HEK293T (cell line): ENCODE data around the gene MED12.

Experiments
- CTCF ChIA-PET: fragments of 350-600 bp; formaldehyde crosslinking; extraction: SDS; loops from one replicate; lab custom pipeline; 2021; ENCODE audit warnings: antibody characterized with exemption, inconsistent platforms; lab: Yijun Ruan, JAX
- POLR2A ChIA-PET: fragments of 350-600 bp; formaldehyde crosslinking; extraction: SDS; loops from one replicate; lab custom pipeline; 2020; ENCODE audit warnings: antibody characterized with exemption, inconsistent platforms; lab: Yijun Ruan, JAX
- DNase-seq: peaks from one replicate; pipeline ENCODE4 v3.0.0; 2012; ENCODE audit warnings: mixed read lengths; ENCODE audit errors: extremely low spot score
- ARNT ChIP-seq: fragments of 450-650 bp; IDR thresholded peaks from 2 replicates; pipeline ENCODE4 v1.6.1; 2017; ENCODE audit warnings: mild to moderate bottlenecking
- BHLHE40 ChIP-seq: fragments of 450-650 bp; IDR thresholded peaks from 2 replicates; pipeline ENCODE4 v1.6.1; 2016; ENCODE audit warnings: mild to moderate bottlenecking, moderate library complexity, borderline replicate concordance
- CTBP1 ChIP-seq: fragments of 450-650 bp; IDR thresholded peaks from 2 replicates; pipeline ENCODE4 v1.6.1; 2016; ENCODE audit warnings: borderline replicate concordance
- ELF4 ChIP-seq: fragments of 450-650 bp; IDR thresholded peaks from 2 replicates; pipeline ENCODE4 v1.6.1; 2017; ENCODE audit warnings: antibody characterized with exemption
- FOXA1 ChIP-seq: fragments of 450-650 bp; IDR thresholded peaks from 2 replicates; pipeline ENCODE4 v1.6.1; 2016; ENCODE audit warnings: mild to moderate bottlenecking
- FOXK2 ChIP-seq: fragments of 450-650 bp; IDR thresholded peaks from 2 replicates; pipeline ENCODE4 v1.6.1; 2016; ENCODE audit warnings: mild to moderate bottlenecking
- FOXM1 ChIP-seq: fragments of 450-650 bp; IDR thresholded peaks from 2 replicates; pipeline ENCODE4 v1.6.1; 2017; ENCODE audit warnings: mild to moderate bottlenecking, borderline replicate concordance
- HDGF ChIP-seq: fragments of 450-650 bp; IDR thresholded peaks from 2 replicates; pipeline ENCODE4 v1.6.1; 2017; ENCODE audit warnings: antibody characterized with exemption, borderline replicate concordance
- L3MBTL2 ChIP-seq: fragments of 450-650 bp; conservative IDR thresholded peaks from 2 replicates; pipeline ENCODE4 v1.6.1; 2016; ENCODE audit warnings: mild to moderate bottlenecking
- LEF1 ChIP-seq: fragments of 450-650 bp; IDR thresholded peaks from 2 replicates; pipeline ENCODE4 v1.6.1; 2017; ENCODE audit warnings: mild to moderate bottlenecking, borderline replicate concordance
- NFRKB ChIP-seq: fragments of 450-650 bp; IDR thresholded peaks from 2 replicates; pipeline ENCODE4 v1.6.1; 2016; ENCODE audit warnings: mild to moderate bottlenecking, moderate library complexity
- SP1 ChIP-seq: fragments of 450-650 bp; IDR thresholded peaks from 2 replicates; pipeline ENCODE4 v1.6.1; 2017
- SUZ12 ChIP-seq: fragments of 450-650 bp; IDR thresholded peaks from 2 replicates; pipeline ENCODE4 v1.6.1; 2016; ENCODE audit warnings: mild to moderate bottlenecking
- TARDBP ChIP-seq: fragments of 450-650 bp; IDR thresholded peaks from 2 replicates; pipeline ENCODE4 v1.6.1; 2016
- ZNF384 ChIP-seq: fragments of 450-650 bp; IDR thresholded peaks from 2 replicates; pipeline ENCODE4 v1.6.1; 2016
- TF ChIP-seq, protein P1 (sequence below): fragments of 450-650 bp; IDR thresholded peaks from 2 replicates; pipeline ENCODE4 v1.6.1; 2016

MED12 gene

DNA sequence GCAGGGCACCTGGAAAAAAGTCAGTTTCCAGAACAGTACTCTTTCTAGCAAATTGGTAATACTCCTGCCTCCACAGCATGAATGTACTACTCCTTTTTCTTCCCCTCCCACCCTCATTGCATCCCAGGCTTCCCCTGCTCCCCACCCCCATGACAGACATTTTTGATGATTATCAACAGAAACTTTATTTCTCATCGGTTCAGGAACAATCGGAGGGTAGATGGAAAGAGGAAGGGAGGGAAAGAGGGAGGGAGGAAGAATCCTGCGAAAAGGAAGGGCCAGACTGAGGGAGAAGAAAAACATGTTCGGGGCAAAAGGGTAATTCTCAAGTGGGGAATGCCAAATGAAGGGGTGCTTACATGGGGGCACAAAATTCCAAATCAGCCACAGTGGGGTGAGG, 11.2 kb upstream of the MED12 start:
- no peak for TF ChIP-seq ELF4
- TF ChIP-seq FOXM1 = no peak
- TF ChIP-seq L3MBTL2 = no peak
- no peak for TF ChIP-seq NFRKB
- no peak for TF ChIP-seq CTBP1
- POLR2A ChIA-PET = no interaction called here
- CTCF ChIA-PET = no interaction called here
- no peak for DNase-seq

DNA sequence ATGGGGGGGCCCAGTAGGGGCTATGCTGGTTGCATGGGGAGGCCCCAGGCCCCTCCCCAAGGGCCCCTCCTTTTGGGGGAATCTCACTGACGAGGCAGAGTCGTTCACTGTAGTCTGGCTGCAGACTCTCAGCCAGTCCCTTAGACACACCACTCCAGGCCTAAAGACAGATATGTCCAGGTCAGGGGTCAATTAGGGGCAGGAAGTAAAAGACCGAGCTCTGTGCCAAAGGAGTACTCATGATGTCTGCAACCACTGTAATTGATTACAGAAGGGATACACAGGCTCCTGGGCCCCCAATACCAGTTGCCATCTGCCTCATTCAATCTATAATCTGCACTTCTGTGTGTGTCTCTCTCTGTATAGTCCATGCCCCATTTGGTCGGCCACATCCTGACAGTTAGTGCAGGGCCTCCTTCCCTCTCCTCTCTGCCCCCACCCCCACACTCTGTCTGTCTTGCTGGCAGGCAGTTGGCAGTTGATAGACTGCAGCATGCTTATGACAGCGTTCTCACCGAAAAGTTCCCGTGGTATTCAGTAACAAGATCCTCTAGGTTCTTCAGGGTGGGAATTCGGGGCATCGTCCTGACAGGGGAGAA, 10.5 kb upstream of the MED12 start:
- ChIA-PET CTCF (no interaction called here), POLR2A (interaction anchor here (1.5 kb wide), 1 partner anchor 11 kb away, joined by 4 read pairs; the partner anchor contains the start of gene MED12)
- TF ChIP-seq FOXA1 (no peak), HDGF (no peak), ARNT (no peak), ELF4 (no peak), NFRKB (no peak), SUZ12 (no peak), SP1 (no peak), TARDBP (no peak), BHLHE40 (no peak), ZNF384 (no peak)
- TF ChIP-seq, protein P1, sequence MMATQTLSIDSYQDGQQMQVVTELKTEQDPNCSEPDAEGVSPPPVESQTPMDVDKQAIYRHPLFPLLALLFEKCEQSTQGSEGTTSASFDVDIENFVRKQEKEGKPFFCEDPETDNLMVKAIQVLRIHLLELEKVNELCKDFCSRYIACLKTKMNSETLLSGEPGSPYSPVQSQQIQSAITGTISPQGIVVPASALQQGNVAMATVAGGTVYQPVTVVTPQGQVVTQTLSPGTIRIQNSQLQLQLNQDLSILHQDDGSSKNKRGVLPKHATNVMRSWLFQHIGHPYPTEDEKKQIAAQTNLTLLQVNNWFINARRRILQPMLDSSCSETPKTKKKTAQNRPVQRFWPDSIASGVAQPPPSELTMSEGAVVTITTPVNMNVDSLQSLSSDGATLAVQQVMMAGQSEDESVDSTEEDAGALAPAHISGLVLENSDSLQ = no peak
- DNase-seq = no peak

DNA sequence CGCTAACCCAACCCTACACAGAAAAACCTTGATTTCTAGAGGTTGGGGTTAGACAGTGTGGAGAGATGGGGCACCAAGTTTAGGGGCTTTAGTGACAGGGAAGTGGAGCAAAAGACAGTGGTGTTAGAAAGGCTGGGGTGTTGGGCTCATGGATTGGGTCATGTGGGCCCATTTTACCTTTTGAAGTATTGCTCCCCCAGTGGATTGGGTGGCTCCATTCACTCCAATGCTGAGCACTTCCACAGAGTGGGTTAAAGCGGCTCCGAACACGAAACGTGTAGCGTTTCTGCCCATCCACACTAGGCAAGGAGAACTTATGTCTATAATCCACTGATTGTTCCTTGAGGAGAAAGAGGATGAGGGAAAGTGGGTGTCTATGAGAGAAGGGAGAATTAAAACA, 9.3 kb upstream of the MED12 start:
- no peak for DNase-seq
- POLR2A ChIA-PET = interaction anchor here (1.5 kb wide), 1 partner anchor 9 kb away, joined by 4 read pairs; the partner anchor contains the start of gene MED12
- CTCF ChIA-PET = no interaction called here
- TF ChIP-seq, protein P1 = no peak
- no peak for TF ChIP-seq NFRKB
- TF ChIP-seq FOXK2 = no peak
- no peak for TF ChIP-seq ZNF384
- no peak for TF ChIP-seq L3MBTL2
- TF ChIP-seq LEF1 = no peak
- no peak for TF ChIP-seq CTBP1
- TF ChIP-seq BHLHE40 = no peak
- TF ChIP-seq SUZ12 = no peak

DNA sequence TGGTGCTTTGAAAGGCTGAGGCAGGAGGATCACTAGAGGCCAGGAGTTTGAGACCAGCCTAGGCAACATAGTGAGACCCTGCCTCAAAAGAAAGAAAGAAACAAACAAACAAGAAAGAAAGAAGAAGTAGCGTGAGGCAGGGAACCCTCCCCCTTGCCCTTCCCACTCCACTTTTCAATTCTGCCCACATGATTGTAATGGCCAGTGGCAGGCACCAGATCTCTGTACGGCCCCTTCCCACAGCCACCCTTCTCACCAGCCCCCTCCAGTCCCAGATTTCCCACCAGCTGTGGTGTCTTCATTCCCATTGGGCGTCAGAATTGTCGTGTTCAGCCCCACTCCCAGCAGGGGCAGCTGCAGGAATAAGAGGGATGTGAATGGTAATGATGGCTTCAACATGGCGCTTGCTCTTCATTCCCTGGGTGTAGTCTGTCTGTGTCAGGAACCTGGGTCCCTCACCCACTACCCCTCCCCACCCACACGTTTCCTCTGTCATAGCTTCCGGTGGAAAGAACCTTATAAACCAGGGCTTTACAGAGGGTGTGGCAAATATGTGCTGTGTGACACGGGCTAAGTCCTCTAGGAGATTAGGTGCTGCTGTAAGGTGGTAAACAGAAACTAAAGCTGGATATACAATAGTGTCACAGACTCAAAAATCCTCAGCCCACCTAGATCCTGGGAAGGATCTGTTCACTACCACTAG, 7.1 kb upstream of the MED12 start, which contains the start of gene IL2RG:
IL2RG (minus strand) TSS at position 437 of the 703 bp plus-strand sequence; CDS start at position 399, 38 bp downstream.
- CTCF ChIA-PET = no interaction called here
- POLR2A ChIA-PET = interaction anchor here (1.2 kb wide), 1 partner anchor 9 kb away, joined by 4 read pairs; no protein-coding TSS in a partner anchor
- TF ChIP-seq TARDBP (no peak), NFRKB (no peak), L3MBTL2 (no peak), FOXA1 (no peak), SUZ12 (no peak), LEF1 (no peak), ELF4 (no peak), FOXK2 (no peak), CTBP1 (no peak), SP1 (no peak), HDGF (no peak), ZNF384 (no peak), ARNT (no peak)
- TF ChIP-seq, protein P1 = no peak
- no peak for DNase-seq

DNA sequence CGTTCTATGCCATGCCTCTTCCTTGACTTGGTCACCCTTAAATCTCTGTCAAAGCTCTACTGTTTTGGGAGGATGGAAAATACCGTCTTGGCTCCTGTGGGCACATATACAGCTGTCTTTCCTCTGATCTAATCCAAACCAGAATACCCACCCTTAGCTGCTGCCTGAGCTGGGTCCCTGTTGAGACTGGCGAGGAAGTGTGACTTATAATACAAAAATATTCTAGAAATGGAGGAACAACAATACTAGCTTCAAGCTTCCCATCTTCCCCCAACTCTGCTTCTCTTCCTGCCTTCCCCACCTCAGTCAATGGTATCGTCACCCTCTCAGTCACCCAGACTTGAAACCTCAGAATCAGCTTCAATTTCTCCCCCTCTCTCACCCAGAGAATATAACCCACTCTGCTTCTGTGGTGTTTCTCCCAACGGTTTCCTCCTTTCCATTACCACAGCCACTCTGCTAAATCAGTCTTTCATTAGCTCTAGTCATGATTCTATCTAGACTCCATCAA, 6.4 kb upstream of the MED12 start:
- ChIA-PET CTCF (no interaction called here), POLR2A (interaction anchor here (1.2 kb wide), 1 partner anchor 10 kb away, joined by 4 read pairs; no protein-coding TSS in a partner anchor)
- DNase-seq = no peak
- TF ChIP-seq TARDBP (no peak), FOXK2 (no peak), SUZ12 (no peak), ARNT (no peak), ZNF384 (no peak), FOXA1 (no peak), LEF1 (no peak), HDGF (no peak), SP1 (no peak), FOXM1 (no peak), CTBP1 (no peak), L3MBTL2 (no peak), NFRKB (no peak), BHLHE40 (no peak), ELF4 (no peak)
- TF ChIP-seq, protein P1 = no peak
